H1 (cell line): ENCODE data around the gene EFNA3.

Experiments used
- ATF2 ChIP-seq: IDR thresholded peaks from 2 replicates; pipeline ENCODE4 v1.6.1; 2012; ENCODE audit warnings: low read length, inconsistent platforms
- CEBPB ChIP-seq: IDR thresholded peaks from 2 replicates; pipeline ENCODE4 v1.6.1; 2012; ENCODE audit warnings: low read depth, low read length
- CHD2 ChIP-seq: IDR thresholded peaks from 2 replicates; pipeline ENCODE4 v1.6.1; 2012; ENCODE audit warnings: low read length, improper control_type of control experiment
- CTCF ChIP-seq, 3 experiments: IDR thresholded peaks; 1 replicate in 2 of 3; 2 replicates in 1 of 3; pipeline versions ENCODE4 v1.5.1 to v1.6.1; 2011; ENCODE audit warnings: low read length in 3 of 3, mild to moderate bottlenecking in 3 of 3, inconsistent platforms in 2 of 3, low read depth in 1 of 3, moderate library complexity in 1 of 3; ENCODE audit not compliant: insufficient read depth in 1 of 3; ENCODE audit errors: control extremely low read depth in 1 of 3
- GABPA ChIP-seq: IDR thresholded peaks from 2 replicates; pipeline ENCODE4 v1.6.1; 2011; ENCODE audit warnings: mild to moderate bottlenecking, low read length, moderate library complexity, borderline replicate concordance; ENCODE audit not compliant: insufficient read depth
- JUN ChIP-seq: IDR thresholded peaks from 2 replicates; pipeline ENCODE4 v1.6.1; 2011; ENCODE audit warnings: low read depth, mild to moderate bottlenecking, improper control_type of control experiment, low read length
- POLR2A ChIP-seq, 2 experiments: IDR thresholded peaks; 1 replicate in 1 of 2; 2 replicates in 1 of 2; pipeline ENCODE4 v1.6.1; 2011; ENCODE audit warnings: low read depth in 2 of 2, low read length in 2 of 2, mild to moderate bottlenecking in 2 of 2; ENCODE audit errors: control extremely low read depth in 1 of 2
- RAD21 ChIP-seq, 2 experiments: IDR thresholded peaks in 1 of 2; conservative IDR thresholded peaks in 1 of 2; 2 replicates each; pipeline ENCODE4 v1.6.1; 2011; ENCODE audit warnings: low read depth in 2 of 2, low read length in 2 of 2, improper control_type of control experiment in 1 of 2, inconsistent platforms in 1 of 2, mild to moderate bottlenecking in 1 of 2, moderate library complexity in 1 of 2
- SIN3A ChIP-seq, 2 experiments: IDR thresholded peaks in 1 of 2; conservative IDR thresholded peaks in 1 of 2; 2 replicates each; pipeline ENCODE4 v1.6.1; 2011 to 2012; ENCODE audit warnings: low read length in 2 of 2, improper control_type of control experiment in 1 of 2, low read depth in 1 of 2, mild to moderate bottlenecking in 1 of 2

GRCh38 chr1:155043793-155044192 is 34.8 kb upstream of the EFNA3 start:
- TF ChIP-seq POLR2A (IDR thresholded peaks at IDR 0.05; ENCODE audit: control extremely low read depth in 1 of 2, low read depth in 2 of 2, low read length in 2 of 2): no peak
- no peak for TF ChIP-seq JUN
- TF ChIP-seq GABPA: no peak
- TF ChIP-seq CHD2: no peak
- no peak for TF ChIP-seq SIN3A (conservative IDR thresholded peaks at IDR 0.05 in 1 of 2, IDR thresholded peaks at IDR 0.05 in 1 of 2; ENCODE audit: low read depth in 1 of 2, low read length in 2 of 2)
- TF ChIP-seq CEBPB: no peak
- TF ChIP-seq ATF2: no peak
- no peak for TF ChIP-seq RAD21 (IDR thresholded peaks at IDR 0.05 in 1 of 2, conservative IDR thresholded peaks at IDR 0.05 in 1 of 2; ENCODE audit: low read depth in 2 of 2, low read length in 2 of 2)
- no peak for TF ChIP-seq CTCF (IDR thresholded peaks at IDR 0.05; ENCODE audit: control extremely low read depth in 1 of 3, insufficient read depth in 1 of 3, low read depth in 1 of 3, low read length in 3 of 3)
